HK-2 (cell line): Measurements from ENCODE around the gene SLC7A9.
"Not testable (repeated sequence)": the region's sequence is repeated elsewhere in the genome, so short reads cannot be mapped to it uniquely, and the experiment has no call there.

Source experiments
- DNase-seq: peaks from one replicate; pipeline ENCODE4 v3.0.0-alpha.2; 2018; ENCODE audit not compliant: unreplicated experiment

SLC7A9 gene

GRCh38 chr19:32800754-32801153 lies 68.8 kb downstream of the SLC7A9 start:
- DNase-seq = no peak

GRCh38 chr19:32800191-32800590 lies 69.4 kb downstream of the SLC7A9 start:
- DNase-seq = no peak

- no peak for DNase-seq
Observed at GRCh38 chr19:32798201-32798600, 71.4 kb downstream of the SLC7A9 start.

GRCh38 chr19:32789429-32789828 lies 80.1 kb downstream of the SLC7A9 start:
- DNase-seq = no peak

GRCh38 chr19:32787895-32788294 lies 81.7 kb downstream of the SLC7A9 start:
- DNase-seq = not testable (repeated sequence)

GRCh38 chr19:32787161-32787813 lies 82.3 kb downstream of the SLC7A9 start:
- not testable (repeated sequence) for DNase-seq

GRCh38 chr19:32782089-32782488 lies 87.5 kb downstream of the SLC7A9 start:
- not testable (repeated sequence) for DNase-seq

GRCh38 chr19:32781280-32781679 lies 88.3 kb downstream of the SLC7A9 start:
- DNase-seq = no peak
